CD14-positive monocyte (primary cell): Measurements from ENCODE around the gene ZNF57. TPM values are rescaled to one million over a fixed set of nuclear protein-coding genes. Genes with fewer than 3 reads are reported as not detected.

Source experiments
- DNase-seq, 3 donors: peaks; one replicate each; pipeline ENCODE4 v3.0.0-alpha.2; 2011 to 2022
- H2AFZ ChIP-seq: 2 replicates; pipeline ENCODE4 v1.6.0; 2012; ENCODE audit warnings: mild to moderate bottlenecking, low read depth, low read length, inconsistent platforms; ENCODE audit not compliant: insufficient read depth, poor library complexity, severe bottlenecking
- H3K27ac ChIP-seq, 2 donors: 1 replicate in 1 of 2; 2 replicates in 1 of 2; pipeline ENCODE4 v1.5.1; 2012 to 2013; ENCODE audit warnings: low read length in 2 of 2, control low read depth in 1 of 2, inconsistent platforms in 1 of 2, low read depth in 1 of 2, mild to moderate bottlenecking in 1 of 2
- H3K27me3 ChIP-seq, 2 donors: one replicate each; pipeline versions ENCODE4 v1.6.0 to v1.6.1; 2011 to 2013; ENCODE audit warnings: low read length in 2 of 2; ENCODE audit not compliant: control insufficient read depth in 2 of 2, insufficient read depth in 2 of 2
- H3K36me3 ChIP-seq, 2 donors: replicated peaks in 1 of 2; 1 replicate in 1 of 2; 2 replicates in 1 of 2; pipeline versions ENCODE4 v1.5.1 to v1.6.1; 2012 to 2013; ENCODE audit warnings: low read length in 2 of 2, control low read depth in 1 of 2, inconsistent platforms in 1 of 2, mild to moderate bottlenecking in 1 of 2; ENCODE audit not compliant: insufficient read depth in 2 of 2, control insufficient read depth in 1 of 2
- H3K4me1 ChIP-seq, 2 donors: 1 replicate in 1 of 2; 2 replicates in 1 of 2; pipeline versions ENCODE4 v1.5.1 to v1.6.1; 2012 to 2013; ENCODE audit warnings: low read length in 2 of 2, control low read depth in 1 of 2, inconsistent platforms in 1 of 2, mild to moderate bottlenecking in 1 of 2, moderate library complexity in 1 of 2; ENCODE audit not compliant: insufficient read depth in 2 of 2, control insufficient read depth in 1 of 2
- H3K4me2 ChIP-seq: replicated peaks from 2 replicates; pipeline ENCODE3; 2012; ENCODE audit warnings: low read length, moderate library complexity, mild to moderate bottlenecking; ENCODE audit not compliant: poor library complexity, severe bottlenecking; ENCODE audit errors: extremely low read depth
- H3K4me3 ChIP-seq, 3 experiments: fragments of 200-600 bp in 1 of 3; sonication (generic) in 1 of 3; replicated peaks in 1 of 3; 1 replicate in 2 of 3; 2 replicates in 1 of 3; pipeline ENCODE4 v1.5.1; 2011 to 2013; ENCODE audit warnings: low read length in 3 of 3, mild to moderate bottlenecking in 3 of 3, control low read depth in 2 of 3, low read depth in 2 of 3, inconsistent platforms in 1 of 3, moderate library complexity in 1 of 3
- H3K79me2 ChIP-seq: 2 replicates; pipeline ENCODE4 v1.6.0; 2012; ENCODE audit warnings: mild to moderate bottlenecking, control low read depth, inconsistent platforms, low read length, moderate library complexity; ENCODE audit not compliant: insufficient read depth
- H3K9ac ChIP-seq: 2 replicates; pipeline ENCODE4 v1.6.0; 2017; ENCODE audit warnings: low read length, mild to moderate bottlenecking; ENCODE audit not compliant: insufficient read depth, poor library complexity, severe bottlenecking
- H3K9me3 ChIP-seq, 2 donors: replicated peaks in 1 of 2; 1 replicate in 1 of 2; 2 replicates in 1 of 2; pipeline versions ENCODE4 v1.5.1 to v1.6.1; 2012 to 2013; ENCODE audit warnings: low read length in 2 of 2, control low read depth in 1 of 2; ENCODE audit not compliant: control insufficient read depth in 1 of 2, insufficient read depth in 1 of 2
- H4K20me1 ChIP-seq: 2 replicates; pipeline ENCODE4 v1.6.0; 2012; ENCODE audit warnings: mild to moderate bottlenecking, low read length, control low read depth, moderate library complexity; ENCODE audit not compliant: insufficient read depth
- H3K27ac Mint-ChIP-seq, 7 donors: one replicate each; pipeline ENCODE4 v1.8.0; 2020; ENCODE audit warnings: mild to moderate bottlenecking in 7 of 7, mixed read lengths in 7 of 7, moderate library complexity in 6 of 7, inconsistent platforms in 2 of 7
- H3K27me3 Mint-ChIP-seq, 3 donors: one replicate each; pipeline ENCODE4 v1.8.0; 2021 to 2022; ENCODE audit warnings: low read depth in 3 of 3, mild to moderate bottlenecking in 3 of 3, mixed read lengths in 3 of 3, moderate library complexity in 3 of 3, inconsistent platforms in 1 of 3
- H3K36me3 Mint-ChIP-seq, 2 donors: one replicate each; pipeline ENCODE4 v1.8.0; 2020; ENCODE audit warnings: mixed read lengths in 2 of 2, inconsistent platforms in 1 of 2, mild to moderate bottlenecking in 1 of 2
- H3K4me1 Mint-ChIP-seq: one replicate; pipeline ENCODE4 v1.8.0; 2020; ENCODE audit warnings: mild to moderate bottlenecking, mixed read lengths
- H3K4me3 Mint-ChIP-seq, 2 donors: one replicate each; pipeline ENCODE4 v1.8.0; 2020; ENCODE audit warnings: mild to moderate bottlenecking in 2 of 2, mixed read lengths in 2 of 2, moderate library complexity in 1 of 2
- H3K9me3 Mint-ChIP-seq, 7 donors: one replicate each; pipeline ENCODE4 v1.8.0; 2020 to 2022; ENCODE audit warnings: mixed read lengths in 7 of 7, mild to moderate bottlenecking in 6 of 7, moderate library complexity in 6 of 7, inconsistent platforms in 2 of 7
- CTCF ChIP-seq: fragments of 200-600 bp; IDR thresholded peaks from one replicate; pipeline ENCODE4 v1.8.0; 2022; ENCODE audit warnings: antibody characterized with exemption, mild to moderate bottlenecking
- WGBS: methylation state at CpG from one replicate; pipeline ENCODE4 v1.1.5; 2013; ENCODE audit warnings: missing lambda C conversion rate; ENCODE audit not compliant: insufficient coverage; 5-methylcytosine and 5-hydroxymethylcytosine counted together
- intact Hi-C, 2 donors: fragments of 100-400 bp; cut with micrococcal nuclease; formaldehyde crosslinking; loops; one replicate each; pipeline versions ENCODE4 v1.15.0 to v1.15.1; 2023
- polyA plus RNA-seq, 3 donors: library from polyadenylated mRNA; depleted of rRNA in 1 of 3; unstranded in 2 of 3; stranded (reverse) in 1 of 3; fragments of 300-500 nt in 2 of 3; fragments of >200 nt in 1 of 3; fragmentation: Illumina TruSeq in 2 of 3; gene quantifications; 1 replicate in 2 of 3; 2 replicates in 1 of 3; pipeline ENCODE4 v1.2.3, GENCODE V29; 2012 to 2021

Gene ZNF57
- polyA plus RNA-seq, 3 donors: 1.4 to 2.1 (median 1.9) TPM

- Histone ChIP-seq H2AFZ (no peak overlapping the region), H3K4me3 (no peak overlapping the region), H3K36me3 (no peaks in the 10 kb centered on the region), H3K4me1 (no peaks in the 10 kb centered on the region), H3K9me3 (peaks cover 11 to 16% of the 10 kb centered on the region in 2 donors), H4K20me1 (no peaks in the 10 kb centered on the region), H3K9ac (no peak overlapping the region), H3K27me3 (no peaks in the 10 kb centered on the region), H3K79me2 (no peaks in the 10 kb centered on the region), H3K27ac (no peak overlapping the region), H3K4me2 (no peak overlapping the region)
- intact Hi-C loops: no loop called here
- no peak overlapping the region for H3K4me3 Mint-ChIP-seq
- H3K9me3 Mint-ChIP-seq: peaks cover 14 to 43% (median 18%) of the 10 kb centered on the region in 7 donors
- DNase-seq: no peak
- H3K27me3 Mint-ChIP-seq: peaks cover 0 to 1% (median 0%) of the 10 kb centered on the region in 3 donors
- no peak for TF ChIP-seq CTCF
- H3K27ac Mint-ChIP-seq: no peak overlapping the region
- 97% methylated on average over 10 of the region's 10 CpGs for WGBS
- H3K36me3 Mint-ChIP-seq: no peaks in the 10 kb centered on the region
- H3K4me1 Mint-ChIP-seq: no peaks in the 10 kb centered on the region
Measured at GRCh38 chr19:2863816-2864215, 36.9 kb upstream of the ZNF57 start.

- H3K9me3 Mint-ChIP-seq: peaks cover 7 to 36% (median 13%) of the 10 kb centered on the region in 7 donors
- Histone ChIP-seq H2AFZ (no peak overlapping the region), H3K4me3 (no peak overlapping the region), H3K9me3 (peaks cover 0 to 8% of the 10 kb centered on the region in 2 donors), H3K4me1 (no peaks in the 10 kb centered on the region), H3K36me3 (no peaks in the 10 kb centered on the region), H3K4me2 (no peak overlapping the region), H3K27ac (no peak overlapping the region), H3K9ac (no peak overlapping the region), H4K20me1 (no peaks in the 10 kb centered on the region), H3K27me3 (no peaks in the 10 kb centered on the region), H3K79me2 (no peaks in the 10 kb centered on the region)
- no peaks in the 10 kb centered on the region for H3K4me1 Mint-ChIP-seq
- intact Hi-C loops: loop anchor here in 1 of 2 donors (5.0 kb wide), 1 partner anchor 53 kb away; no protein-coding TSS in a partner anchor
- no peak overlapping the region for H3K4me3 Mint-ChIP-seq
- no peak for DNase-seq
- no peak for TF ChIP-seq CTCF
- no peak overlapping the region for H3K27ac Mint-ChIP-seq
- H3K27me3 Mint-ChIP-seq: peaks cover 0 to 1% (median 0%) of the 10 kb centered on the region in 3 donors
- no peaks in the 10 kb centered on the region for H3K36me3 Mint-ChIP-seq
- WGBS: 58% methylated on average over 6 of the region's 12 CpGs
Measured at GRCh38 chr19:2865334-2866100, 35.2 kb upstream of the ZNF57 start.
